ENCODE data around the gene RHBDF1.
A peak's percentile ranks its signal among the peaks of the same experiment; 100 is the strongest.

Gene RHBDF1

DNA sequence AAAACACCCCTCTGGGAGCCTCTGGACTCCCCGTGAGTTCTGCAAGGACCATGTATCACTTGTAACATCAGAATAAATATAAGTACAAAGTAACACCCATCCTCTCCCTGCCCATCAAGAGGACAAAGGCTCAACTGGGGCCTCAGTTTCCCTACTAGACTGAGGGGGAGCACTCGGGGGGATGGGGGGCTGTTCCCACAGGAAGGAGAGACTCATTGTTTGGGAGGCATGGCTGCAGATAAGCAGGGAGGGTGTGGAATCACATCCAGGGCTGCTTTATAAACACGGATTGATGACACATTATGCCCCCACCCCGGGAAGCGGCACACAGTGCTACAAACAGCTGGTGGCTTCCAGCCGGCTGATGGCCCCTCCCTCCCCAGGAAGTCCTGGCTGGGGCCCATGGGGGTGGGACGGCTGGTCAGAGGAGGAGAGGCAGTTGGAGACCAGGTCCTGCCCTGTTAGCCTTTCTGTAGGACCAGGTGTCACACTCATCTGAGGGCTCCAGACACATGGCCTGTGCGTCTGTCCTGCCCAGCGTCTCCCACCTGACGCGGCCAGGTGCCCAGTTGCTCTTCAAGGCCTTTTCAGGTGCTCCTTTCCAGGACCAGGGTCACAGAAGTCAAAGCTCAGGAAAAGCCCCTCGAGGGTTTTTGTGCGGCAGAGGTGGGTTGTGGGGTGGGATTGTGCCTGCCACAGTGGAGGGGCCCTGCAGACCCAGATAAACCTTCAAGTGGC, 4.3 kb upstream of the RHBDF1 start:
- TF ChIP-seq, protein P1, sequence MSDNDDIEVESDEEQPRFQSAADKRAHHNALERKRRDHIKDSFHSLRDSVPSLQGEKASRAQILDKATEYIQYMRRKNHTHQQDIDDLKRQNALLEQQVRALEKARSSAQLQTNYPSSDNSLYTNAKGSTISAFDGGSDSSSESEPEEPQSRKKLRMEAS (IDR thresholded peaks at IDR 0.05), result 0 out of 2 replicates have a peak, but pooled peaks have one; percentile 21
- TF ChIP-seq NFIC (IDR thresholded peaks at IDR 0.05) (0 out of 2 replicates have a peak, but pooled peaks have one; percentile 5), RAD21 (IDR thresholded peaks at IDR 0.05; ENCODE audit: low read depth) (no peak)

DNA sequence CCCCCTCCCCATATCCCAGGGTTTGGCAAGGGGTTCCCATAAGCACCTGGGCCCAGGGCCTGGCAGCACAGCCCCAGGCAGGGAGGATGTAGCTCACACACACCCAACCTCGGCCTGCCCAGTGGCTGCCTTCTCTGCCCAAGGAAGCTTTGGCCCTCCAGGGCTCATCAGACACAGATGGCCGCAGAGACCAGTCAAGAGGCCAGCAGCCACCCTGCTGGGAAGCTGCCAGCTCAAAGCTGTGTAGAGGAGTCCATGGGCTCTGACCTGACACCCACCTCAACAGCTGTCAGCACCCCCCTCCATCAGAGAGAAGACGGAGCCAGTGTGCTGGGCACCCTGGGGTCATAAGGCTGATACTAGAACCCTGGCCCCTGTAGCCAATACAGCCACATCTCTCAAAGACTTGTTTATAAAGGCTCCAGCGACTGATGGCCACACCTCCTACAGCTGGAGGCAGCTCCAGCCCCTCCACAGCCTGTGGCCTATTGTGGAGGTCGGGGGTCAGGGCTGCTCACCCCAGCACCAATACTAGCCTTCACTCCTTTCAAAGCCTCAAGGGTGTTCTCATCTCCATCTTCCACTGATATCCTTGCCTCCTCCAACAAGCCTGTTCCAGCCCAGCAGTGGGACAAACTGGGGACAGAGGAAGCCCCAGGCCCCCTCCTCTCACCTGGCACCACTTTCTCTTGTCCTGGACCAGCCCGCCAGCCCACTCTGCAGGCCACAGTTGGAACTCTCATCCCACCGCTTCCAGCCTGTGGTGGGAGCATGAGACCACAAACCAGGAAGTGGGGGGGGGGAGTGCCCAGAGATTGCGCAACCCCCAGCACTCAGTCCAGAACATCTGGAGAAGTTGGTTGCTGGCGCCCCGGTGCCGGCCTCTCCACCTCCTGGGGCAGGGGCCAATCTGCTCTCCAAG, 3.4 kb upstream of the RHBDF1 start:
- no peak; the same call in none of the 2 replicates for TF ChIP-seq ZBTB7A (IDR thresholded peaks at IDR 0.05; ENCODE audit: low read depth)
- TF ChIP-seq YY1 (IDR thresholded peaks at IDR 0.05; ENCODE audit: low read depth), result no peak
- TF ChIP-seq CEBPB (IDR thresholded peaks at IDR 0.05), result peak; percentile 100
- TF ChIP-seq EGR1 (IDR thresholded peaks at IDR 0.05), result no peak
- TF ChIP-seq, protein P2, sequence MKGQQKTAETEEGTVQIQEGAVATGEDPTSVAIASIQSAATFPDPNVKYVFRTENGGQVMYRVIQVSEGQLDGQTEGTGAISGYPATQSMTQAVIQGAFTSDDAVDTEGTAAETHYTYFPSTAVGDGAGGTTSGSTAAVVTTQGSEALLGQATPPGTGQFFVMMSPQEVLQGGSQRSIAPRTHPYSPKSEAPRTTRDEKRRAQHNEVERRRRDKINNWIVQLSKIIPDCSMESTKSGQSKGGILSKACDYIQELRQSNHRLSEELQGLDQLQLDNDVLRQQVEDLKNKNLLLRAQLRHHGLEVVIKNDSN (IDR thresholded peaks at IDR 0.05), result no peak
- TF ChIP-seq TCF12 (IDR thresholded peaks at IDR 0.05; ENCODE audit: low read depth), result no peak
- no peak for TF ChIP-seq NFIC (IDR thresholded peaks at IDR 0.05)
- TF ChIP-seq, protein P3, sequence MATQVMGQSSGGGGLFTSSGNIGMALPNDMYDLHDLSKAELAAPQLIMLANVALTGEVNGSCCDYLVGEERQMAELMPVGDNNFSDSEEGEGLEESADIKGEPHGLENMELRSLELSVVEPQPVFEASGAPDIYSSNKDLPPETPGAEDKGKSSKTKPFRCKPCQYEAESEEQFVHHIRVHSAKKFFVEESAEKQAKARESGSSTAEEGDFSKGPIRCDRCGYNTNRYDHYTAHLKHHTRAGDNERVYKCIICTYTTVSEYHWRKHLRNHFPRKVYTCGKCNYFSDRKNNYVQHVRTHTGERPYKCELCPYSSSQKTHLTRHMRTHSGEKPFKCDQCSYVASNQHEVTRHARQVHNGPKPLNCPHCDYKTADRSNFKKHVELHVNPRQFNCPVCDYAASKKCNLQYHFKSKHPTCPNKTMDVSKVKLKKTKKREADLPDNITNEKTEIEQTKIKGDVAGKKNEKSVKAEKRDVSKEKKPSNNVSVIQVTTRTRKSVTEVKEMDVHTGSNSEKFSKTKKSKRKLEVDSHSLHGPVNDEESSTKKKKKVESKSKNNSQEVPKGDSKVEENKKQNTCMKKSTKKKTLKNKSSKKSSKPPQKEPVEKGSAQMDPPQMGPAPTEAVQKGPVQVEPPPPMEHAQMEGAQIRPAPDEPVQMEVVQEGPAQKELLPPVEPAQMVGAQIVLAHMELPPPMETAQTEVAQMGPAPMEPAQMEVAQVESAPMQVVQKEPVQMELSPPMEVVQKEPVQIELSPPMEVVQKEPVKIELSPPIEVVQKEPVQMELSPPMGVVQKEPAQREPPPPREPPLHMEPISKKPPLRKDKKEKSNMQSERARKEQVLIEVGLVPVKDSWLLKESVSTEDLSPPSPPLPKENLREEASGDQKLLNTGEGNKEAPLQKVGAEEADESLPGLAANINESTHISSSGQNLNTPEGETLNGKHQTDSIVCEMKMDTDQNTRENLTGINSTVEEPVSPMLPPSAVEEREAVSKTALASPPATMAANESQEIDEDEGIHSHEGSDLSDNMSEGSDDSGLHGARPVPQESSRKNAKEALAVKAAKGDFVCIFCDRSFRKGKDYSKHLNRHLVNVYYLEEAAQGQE (IDR thresholded peaks at IDR 0.05; ENCODE audit: low read depth), result no peak
- TF ChIP-seq TEAD4 (IDR thresholded peaks at IDR 0.05), result no peak

DNA sequence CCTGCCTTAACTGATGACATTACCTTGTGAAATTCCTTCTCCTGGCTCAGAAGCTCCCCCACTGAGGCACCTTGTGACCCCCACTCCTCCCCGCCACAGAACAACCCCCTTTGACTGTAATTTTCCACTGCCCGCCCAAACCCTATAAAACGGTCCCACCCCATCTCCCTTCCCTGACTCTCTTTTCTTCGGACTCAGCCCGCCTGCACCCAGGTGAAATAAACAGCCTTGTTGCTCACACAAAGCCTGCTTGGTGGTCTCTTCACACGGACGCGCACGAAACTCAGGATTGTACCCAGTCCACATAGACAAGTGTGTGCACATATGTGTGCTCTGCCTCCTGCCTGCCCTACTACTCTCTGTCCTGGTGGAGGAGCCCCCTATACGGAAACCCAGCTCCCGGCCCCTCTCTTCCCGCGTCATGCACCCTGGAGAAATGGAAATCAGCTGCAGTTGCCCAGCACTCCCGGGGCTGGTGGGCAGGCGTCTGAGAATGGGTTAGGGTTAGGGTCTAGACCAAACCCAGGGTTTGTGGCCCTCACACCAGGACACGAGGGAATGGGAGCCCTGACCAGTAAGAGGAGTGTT, 2.4 kb upstream of the RHBDF1 start:
- TF ChIP-seq CREB1 (IDR thresholded peaks at IDR 0.05; ENCODE audit: low read depth), result no peak
- TF ChIP-seq TAF1 (IDR thresholded peaks at IDR 0.05; ENCODE audit: low read depth), result no peak
- no peak for TF ChIP-seq NFIC (IDR thresholded peaks at IDR 0.05)
- TF ChIP-seq CEBPB (IDR thresholded peaks at IDR 0.05), result no peak

DNA sequence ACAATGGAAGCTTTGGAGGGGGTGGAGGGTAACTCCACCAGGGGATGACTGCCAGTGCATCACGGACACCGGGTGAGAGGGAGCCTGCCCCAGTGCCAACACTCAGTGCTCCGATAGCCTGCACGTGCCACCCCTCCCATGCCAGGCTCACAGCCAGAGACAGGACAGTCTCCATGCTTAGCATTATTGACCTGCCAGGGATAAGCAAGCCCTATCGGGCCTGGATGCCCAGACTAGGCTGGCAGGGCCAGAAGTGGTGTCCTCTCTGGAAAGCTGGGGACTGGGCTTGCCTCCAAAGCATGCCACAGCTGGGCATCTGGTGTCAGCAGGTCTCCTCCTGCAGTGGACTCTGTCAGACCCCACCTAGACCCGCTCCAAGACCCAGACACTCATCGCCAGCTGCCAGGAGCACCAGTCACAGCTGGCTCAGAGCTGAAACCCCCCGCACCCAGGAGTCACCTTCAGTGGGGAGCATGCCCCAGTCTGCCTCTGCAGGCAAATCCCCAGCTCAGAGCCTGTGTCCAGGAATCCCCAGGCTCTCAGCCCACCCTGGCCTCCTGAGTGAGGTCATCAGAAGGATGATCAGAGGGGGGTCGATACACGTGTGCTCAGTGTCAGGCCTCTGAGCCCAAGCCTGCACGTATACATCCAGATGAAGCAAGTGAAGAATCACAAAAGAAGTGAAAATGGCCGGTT, 1.8 kb upstream of the RHBDF1 start:
- TF ChIP-seq, protein P2 (IDR thresholded peaks at IDR 0.05), result no peak
- no peak for TF ChIP-seq CREB1 (IDR thresholded peaks at IDR 0.05; ENCODE audit: low read depth)
- no peak for TF ChIP-seq EP300 (IDR thresholded peaks at IDR 0.05; ENCODE audit: borderline replicate concordance)
- TF ChIP-seq NFIC (IDR thresholded peaks at IDR 0.05), result no peak
- TF ChIP-seq, protein P1 (IDR thresholded peaks at IDR 0.05), result no peak
- no peak for TF ChIP-seq TCF12 (IDR thresholded peaks at IDR 0.05; ENCODE audit: low read depth)
- TF ChIP-seq, protein P3 (IDR thresholded peaks at IDR 0.05; ENCODE audit: low read depth), result no peak
- no peak for TF ChIP-seq TEAD4 (IDR thresholded peaks at IDR 0.05)
- TF ChIP-seq YY1 (IDR thresholded peaks at IDR 0.05; ENCODE audit: low read depth), result no peak
- no peak for TF ChIP-seq CEBPB (IDR thresholded peaks at IDR 0.05)
- TF ChIP-seq RAD21 (IDR thresholded peaks at IDR 0.05; ENCODE audit: low read depth), result no peak
- TF ChIP-seq EGR1 (IDR thresholded peaks at IDR 0.05), result no peak
- no peak for TF ChIP-seq FOXM1 (IDR thresholded peaks at IDR 0.05; ENCODE audit: borderline replicate concordance, low read depth)
- no peak for TF ChIP-seq TAF1 (IDR thresholded peaks at IDR 0.05; ENCODE audit: low read depth)
- no peak for TF ChIP-seq ZBTB7A (IDR thresholded peaks at IDR 0.05; ENCODE audit: low read depth)
